Caki2 (cell line): ENCODE measurements around the gene ERRFI1. TPM values are rescaled to one million over a fixed set of nuclear protein-coding genes. Genes with fewer than 3 reads are reported as not detected.

Source experiments
- DNase-seq: peaks from one replicate; pipeline ENCODE4 v3.0.0-alpha.2; 2015; ENCODE audit warnings: low read depth
- in situ Hi-C: cut with HindIII; loops from 2 replicates; pipeline ENCODE4 v1.10.0; 2016; ENCODE audit warnings: low sequenced_read_pairs, low pct_unique_long_range_greater_than_20kb, mixed read lengths
- total RNA-seq: library from RNA; depleted of rRNA; stranded (reverse); fragments of >200 nt; shearing (Covaris generic); gene quantifications from 2 replicates; pipeline ENCODE4 v1.2.3, GENCODE V29; 2014; ENCODE audit warnings: low replicate concordance; rRNA removed

ERRFI1 gene
- total RNA-seq, 1 experiment from 2014 or later, result 45.3 TPM

- no peak for DNase-seq
- in situ Hi-C loops, result no loop called here
Observed at GRCh38 chr1:7962636-7963377, 63.3 kb downstream of the ERRFI1 start.

- in situ Hi-C loops, result no loop called here
Observed at GRCh38 chr1:7962014-7962335, 64.1 kb downstream of the ERRFI1 start.

More at GRCh38 chr1:7962014-7962335, 64.1 kb downstream of the ERRFI1 start:
- no peak for DNase-seq

Other genes starting within 250 kb of the ERRFI1 start
- 2.5 and 12.5 TPM in 2 replicates for gene PER3, start 242.0 kb downstream of the ERRFI1 start, total RNA-seq
- gene UTS2, start 173.2 kb downstream of the ERRFI1 start, total RNA-seq, result not detected in 2 replicates
- 0.35 and 0.41 TPM in 2 replicates for gene TNFRSF9, start 85.5 kb downstream of the ERRFI1 start, total RNA-seq
- gene PARK7, start 64.6 kb downstream of the ERRFI1 start, total RNA-seq, result 173 and 211 TPM in 2 replicates